ENCODE measurements around the gene RPUSD1.

DNA sequence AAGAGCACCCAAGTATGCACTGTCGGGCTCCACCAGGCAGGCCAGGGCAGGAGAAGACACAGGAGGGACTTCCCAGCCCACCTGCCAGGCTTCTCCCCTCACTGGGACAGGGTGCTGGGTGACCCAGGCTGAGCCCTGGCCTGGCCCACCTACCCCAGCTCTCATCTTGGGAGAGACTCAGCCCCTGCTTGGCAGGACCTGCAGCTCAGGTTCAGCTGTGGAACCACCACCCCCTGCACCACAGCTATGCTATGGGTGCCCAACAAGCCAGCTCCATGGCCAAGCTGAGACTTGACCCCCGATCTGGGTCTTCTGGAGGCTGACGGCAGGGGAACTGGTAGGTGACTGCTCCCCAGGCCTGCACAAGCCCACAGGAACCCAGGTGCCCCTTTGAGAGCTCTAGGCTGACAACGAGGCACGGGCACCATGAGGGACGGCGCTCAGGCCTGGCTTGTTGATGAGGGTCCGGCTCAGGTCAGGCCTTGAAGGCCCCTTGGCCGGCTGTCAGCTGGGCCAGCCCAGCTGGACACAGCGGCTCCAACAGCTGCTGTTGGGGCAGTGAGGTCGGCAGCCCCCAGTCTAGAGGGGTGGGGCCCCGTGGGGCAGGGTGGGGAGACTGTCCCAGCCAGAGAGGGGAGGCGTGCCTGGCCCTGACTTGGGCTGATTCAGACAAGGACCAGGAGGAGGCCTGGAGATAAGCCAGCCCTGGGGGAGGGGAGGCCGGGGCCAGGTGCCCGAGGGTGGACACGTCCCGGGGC is 4.6 kb downstream of the RPUSD1 start:
- no peak for TF ChIP-seq CTCF (IDR thresholded peaks at IDR 0.05)
- TF ChIP-seq POLR2A (IDR thresholded peaks at IDR 0.05) = no peak

All from esophagus squamous epithelium (tissue), 4 donors.